AG04449 (cell line): Measurements from ENCODE around the gene ZRANB3.

Experiments
- CTCF ChIA-PET: fragments of 350-600 bp; formaldehyde crosslinking; extraction: SDS; loops from one replicate; lab custom pipeline; 2021; ENCODE audit warnings: antibody characterized with exemption; lab: Yijun Ruan, JAX
- POLR2A ChIA-PET: fragments of 400-600, 350-600 bp; formaldehyde crosslinking; extraction: SDS; loops from one replicate; lab custom pipeline; 2020; ENCODE audit warnings: antibody characterized with exemption, inconsistent platforms; lab: Yijun Ruan, JAX
- DNase-seq: peaks from one replicate; pipeline ENCODE4 v3.0.0-alpha.2; 2010; ENCODE audit warnings: low read depth, low spot score
- H3K4me3 ChIP-seq: 2 replicates; pipeline ENCODE4 v1.5.1; 2011; ENCODE audit warnings: low read depth, mild to moderate bottlenecking, control low read depth, low read length
- TF ChIP-seq, protein P1 (sequence below): IDR thresholded peaks from one replicate; pipeline ENCODE4 v1.5.1; 2011; ENCODE audit warnings: mild to moderate bottlenecking, moderate library complexity, low read length, control low read depth, inconsistent platforms; ENCODE audit not compliant: insufficient read depth; ENCODE audit errors: missing control alignments

ZRANB3 gene

GRCh38 chr2:135159191-135159590, 371.8 kb downstream of the ZRANB3 start:
- DNase-seq, result no peak
- no peak overlapping the region for H3K4me3 ChIP-seq
- ChIA-PET CTCF (no interaction called here), POLR2A (no interaction called here)
- TF ChIP-seq, protein P1, sequence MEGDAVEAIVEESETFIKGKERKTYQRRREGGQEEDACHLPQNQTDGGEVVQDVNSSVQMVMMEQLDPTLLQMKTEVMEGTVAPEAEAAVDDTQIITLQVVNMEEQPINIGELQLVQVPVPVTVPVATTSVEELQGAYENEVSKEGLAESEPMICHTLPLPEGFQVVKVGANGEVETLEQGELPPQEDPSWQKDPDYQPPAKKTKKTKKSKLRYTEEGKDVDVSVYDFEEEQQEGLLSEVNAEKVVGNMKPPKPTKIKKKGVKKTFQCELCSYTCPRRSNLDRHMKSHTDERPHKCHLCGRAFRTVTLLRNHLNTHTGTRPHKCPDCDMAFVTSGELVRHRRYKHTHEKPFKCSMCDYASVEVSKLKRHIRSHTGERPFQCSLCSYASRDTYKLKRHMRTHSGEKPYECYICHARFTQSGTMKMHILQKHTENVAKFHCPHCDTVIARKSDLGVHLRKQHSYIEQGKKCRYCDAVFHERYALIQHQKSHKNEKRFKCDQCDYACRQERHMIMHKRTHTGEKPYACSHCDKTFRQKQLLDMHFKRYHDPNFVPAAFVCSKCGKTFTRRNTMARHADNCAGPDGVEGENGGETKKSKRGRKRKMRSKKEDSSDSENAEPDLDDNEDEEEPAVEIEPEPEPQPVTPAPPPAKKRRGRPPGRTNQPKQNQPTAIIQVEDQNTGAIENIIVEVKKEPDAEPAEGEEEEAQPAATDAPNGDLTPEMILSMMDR, result no peak

- DNase-seq, result no peak
- POLR2A ChIA-PET, result no interaction called here
- H3K4me3 ChIP-seq, result no peak overlapping the region
- CTCF ChIA-PET, result no interaction called here
- TF ChIP-seq, protein P1, result no peak
Measured at GRCh38 chr2:135157856-135158255, 373.2 kb downstream of the ZRANB3 start.

GRCh38 chr2:135154962-135155361, 376.1 kb downstream of the ZRANB3 start:
- CTCF ChIA-PET, result interaction anchor here (1.2 to 1.8 kb wide), 2 partner anchors 9 to 151 kb away, joined by 6 to 7 read pairs; no protein-coding TSS in a partner anchor
- POLR2A ChIA-PET, result no interaction called here
- H3K4me3 ChIP-seq, result no peak overlapping the region
- TF ChIP-seq, protein P1, result no peak
- DNase-seq, result no peak

DNA sequence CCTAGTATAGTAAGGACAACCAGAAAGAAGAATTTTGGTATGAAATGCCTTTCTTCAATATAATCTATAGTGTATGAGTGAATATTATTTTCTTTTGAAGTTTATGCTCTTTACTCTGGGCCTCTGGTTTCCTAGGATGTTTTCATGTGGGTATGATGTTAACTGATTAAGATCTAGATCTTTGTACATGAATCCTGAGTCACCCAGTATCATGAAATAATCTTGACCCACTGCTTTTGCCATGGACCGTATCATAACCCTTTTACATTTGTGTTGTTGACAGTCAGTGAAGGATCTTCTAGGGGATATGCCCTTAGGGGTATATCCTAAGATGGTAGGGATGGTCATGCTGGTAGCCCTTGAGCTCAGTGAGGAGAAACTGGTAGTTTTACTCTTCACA, 378.7 kb downstream of the ZRANB3 start:
- POLR2A ChIA-PET, result no interaction called here
- DNase-seq, result no peak
- CTCF ChIA-PET, result interaction anchor here (1.1 kb wide), 1 partner anchor 19 kb away, joined by 3 read pairs; no protein-coding TSS in a partner anchor
- TF ChIP-seq, protein P1, result no peak
- H3K4me3 ChIP-seq, result no peak overlapping the region

DNA sequence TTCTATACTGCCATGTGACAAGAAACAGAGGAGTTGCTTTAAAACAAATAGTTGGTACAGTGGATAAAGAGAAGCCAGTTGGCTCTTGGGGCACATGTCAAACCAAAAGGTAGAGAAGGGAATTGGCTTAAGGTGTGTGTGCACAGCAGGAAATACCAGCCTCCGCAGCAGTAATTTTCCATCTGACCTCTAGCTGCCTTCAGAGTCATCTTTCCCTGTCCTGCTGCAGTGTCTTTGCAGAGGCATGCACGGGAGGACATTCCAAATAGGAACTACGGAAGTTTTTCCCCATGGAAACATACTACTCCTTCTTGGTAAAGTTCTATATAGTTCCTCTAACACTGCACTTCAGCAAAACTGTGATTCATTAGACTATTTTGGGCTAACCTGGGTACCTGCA, 379.4 kb downstream of the ZRANB3 start:
- POLR2A ChIA-PET, result no interaction called here
- CTCF ChIA-PET, result no interaction called here

GRCh38 chr2:135150725-135151124, 380.3 kb downstream of the ZRANB3 start:
- DNase-seq, result no peak
- TF ChIP-seq, protein P1, result no peak
- no peak overlapping the region for H3K4me3 ChIP-seq
- CTCF ChIA-PET, result no interaction called here
- POLR2A ChIA-PET, result no interaction called here

More for the DNA sequence above, 379.4 kb downstream of the ZRANB3 start:
- TF ChIP-seq, protein P1, result no peak
- H3K4me3 ChIP-seq, result no peak overlapping the region
- no peak for DNase-seq
